ENCODE data around the gene TFAP2E.

DNA sequence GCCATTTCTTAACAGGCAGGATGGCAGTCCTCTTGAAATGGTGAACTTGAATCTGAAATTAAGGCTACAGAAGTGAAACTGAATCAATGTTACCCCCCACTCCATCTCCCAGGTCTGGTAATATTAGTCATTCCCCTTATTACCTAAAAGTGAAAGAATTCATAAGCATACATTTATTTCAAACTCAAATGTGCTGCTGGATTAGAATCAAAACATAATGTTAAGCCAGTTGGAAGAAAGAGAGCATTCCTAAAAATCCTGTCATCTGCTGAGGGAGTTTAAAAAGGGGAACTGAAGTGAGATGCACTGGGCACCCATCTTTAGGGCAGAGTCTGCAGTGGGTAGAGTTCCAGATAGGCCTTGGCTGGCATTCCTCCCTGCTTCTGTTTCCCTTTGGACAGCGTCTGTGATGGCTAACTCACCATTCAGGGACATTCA is 33.3 kb upstream of the TFAP2E start:
- TF ChIP-seq OSR1 (CRISPR knock-in tag; IDR thresholded peaks at IDR 0.05) = no peak
- no peak for TF ChIP-seq ZFP30 (CRISPR knock-in tag; IDR thresholded peaks at IDR 0.05)
- TF ChIP-seq TSHZ2 (CRISPR knock-in tag; IDR thresholded peaks at IDR 0.05) = no peak
- TF ChIP-seq RARB (CRISPR knock-in tag; IDR thresholded peaks at IDR 0.05) = no peak
- no peak for TF ChIP-seq CREB5 (CRISPR knock-in tag; IDR thresholded peaks at IDR 0.05; ENCODE audit: low read depth)
- TF ChIP-seq ZNF8 (CRISPR knock-in tag; IDR thresholded peaks at IDR 0.05) = no peak
- no peak for TF ChIP-seq PPARA (CRISPR knock-in tag; IDR thresholded peaks at IDR 0.05; ENCODE audit: borderline replicate concordance)
- no peak for TF ChIP-seq ESRRG (CRISPR knock-in tag; IDR thresholded peaks at IDR 0.05)
- no peak for TF ChIP-seq ZC3H10 (CRISPR knock-in tag; IDR thresholded peaks at IDR 0.05)
- TF ChIP-seq CSRNP3 (CRISPR knock-in tag; IDR thresholded peaks at IDR 0.05) = no peak
- no peak for TF ChIP-seq CSDC2 (CRISPR knock-in tag; IDR thresholded peaks at IDR 0.05)
- TF ChIP-seq ZFP3 (CRISPR knock-in tag; IDR thresholded peaks at IDR 0.05) = no peak
- no peak for TF ChIP-seq SNAI2 (CRISPR knock-in tag; IDR thresholded peaks at IDR 0.05)

All from SK-N-SH treated with all-trans-retinoic acid at 6 μM for 48 hours (cell line).